ENCODE results near the gene NLRP5. TPM values are rescaled to one million over a fixed set of nuclear protein-coding genes. Genes with fewer than 3 reads are reported as not detected.
A peak's percentile ranks its signal among the peaks of the same experiment; 100 is the strongest.

The NLRP5 gene
- total and polyA plus RNA-seq, 7 experiments from 2014 or later = not detected

DNA sequence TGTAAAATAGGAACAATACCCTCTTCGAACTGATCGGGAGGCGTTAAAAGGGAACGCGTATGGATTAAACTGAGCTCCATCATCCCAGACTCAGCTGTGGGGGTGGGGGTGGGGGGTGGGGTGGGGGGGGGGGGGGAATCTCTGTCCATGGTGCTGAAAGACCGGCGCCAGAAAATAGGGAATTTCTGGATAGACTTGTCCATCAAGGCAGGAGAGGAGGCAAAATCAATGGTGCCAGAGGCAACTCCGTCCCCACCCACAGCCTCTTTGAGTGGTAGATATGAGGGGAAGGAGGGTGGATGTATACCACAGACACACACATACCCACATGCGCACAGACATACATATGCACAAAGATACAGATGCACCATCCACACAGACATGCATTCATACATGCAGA is 97.1 kb downstream of the NLRP5 start:
- CTCF ChIA-PET = no interaction called here

DNA sequence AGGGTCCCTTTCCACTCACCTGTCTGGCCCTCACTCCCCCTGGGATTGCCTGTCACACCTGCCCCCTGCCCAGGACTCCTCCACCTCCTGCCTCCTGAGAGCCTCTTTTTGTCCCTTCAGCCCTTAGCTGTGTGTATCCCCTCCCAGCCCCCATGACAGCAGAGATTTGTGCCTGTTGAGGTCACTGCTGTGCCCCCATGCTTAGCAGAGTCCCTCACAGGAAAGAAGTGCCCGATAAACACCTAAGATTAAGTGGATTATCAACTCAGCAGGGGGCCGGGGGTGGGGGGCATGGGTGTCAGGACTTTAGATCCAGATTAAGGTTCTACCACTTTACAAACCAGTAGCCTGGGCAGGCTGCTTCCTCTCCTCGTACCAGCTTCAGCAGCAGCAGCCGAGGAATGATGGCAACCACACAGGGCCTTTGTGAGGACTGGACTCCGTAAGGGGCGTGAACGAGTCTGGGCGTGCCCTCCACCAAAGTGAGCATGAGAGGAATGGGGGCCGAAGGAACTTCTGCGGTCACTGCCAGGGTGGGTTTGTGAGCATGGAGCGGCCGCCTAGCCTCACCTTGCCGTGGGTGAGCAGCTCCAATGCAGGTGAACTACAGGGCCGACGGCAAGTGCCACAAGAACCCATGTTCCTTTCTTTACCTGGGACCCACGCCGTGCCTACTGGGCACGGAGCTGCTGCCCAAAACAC is 98.4 kb downstream of the NLRP5 start:
- no peak for ATAC-seq
- H3K27me3 Mint-ChIP-seq = peaks cover 4 to 13% (median 10%) of the 10 kb centered on the region in 5 donors
- no peak overlapping the region for H3K27ac ChIP-seq (ENCODE audit: low read depth, low read length)
- peaks cover 0 to 12% (median under 1%) of the 10 kb centered on the region in 5 donors for H3K36me3 Mint-ChIP-seq
- peaks cover 9 to 13% (median 11%) of the 10 kb centered on the region in 7 donors for H3K4me1 Mint-ChIP-seq
- H3K9me3 ChIP-seq (ENCODE audit: control insufficient read depth in 2 of 3, low read length in 3 of 3) = no peaks in the 10 kb centered on the region
- no peak overlapping the region for H3K4me3 Mint-ChIP-seq
- intact Hi-C loops (cut with micrococcal nuclease) = loop anchor here in 1 of 2 donors (5.0 kb wide), 1 partner anchor 232 kb away; no protein-coding TSS in a partner anchor
- CTCF ChIA-PET = interaction anchor here (1.1 to 1.2 kb wide), 2 partner anchors 19 to 249 kb away, joined by 4 read pairs; no protein-coding TSS in a partner anchor
- peaks cover 7 to 8% of the 10 kb centered on the region in 2 donors for H3K4me1 ChIP-seq (ENCODE audit: control insufficient read depth in 2 of 2, insufficient read depth in 2 of 2, low read length in 2 of 2)
- POLR2A ChIA-PET = no interaction called here
- H3K4me3 ChIP-seq (ENCODE audit: low read length) = no peak overlapping the region
- H3K9me3 Mint-ChIP-seq = peaks cover 0 to 1% (median 0%) of the 10 kb centered on the region in 11 donors
- no peak for DNase-seq
- H3K36me3 ChIP-seq (ENCODE audit: control insufficient read depth in 2 of 3, insufficient read depth in 3 of 3, low read length in 3 of 3) = peaks cover 0 to 21% (median 0%) of the 10 kb centered on the region in 3 experiments
- H3K27ac Mint-ChIP-seq = peak overlapping the region in 2 of 9 donors; percentile 23 to 50
- H3K27me3 ChIP-seq (ENCODE audit: control insufficient read depth in 2 of 2, insufficient read depth in 2 of 2, low read length in 2 of 2) = no peaks in the 10 kb centered on the region

More for the DNA sequence above, 97.1 kb downstream of the NLRP5 start:
- Histone ChIP-seq H3K4me3 (ENCODE audit: low read length) (no peak overlapping the region), H3K36me3 (ENCODE audit: control insufficient read depth in 2 of 3, insufficient read depth in 3 of 3, low read length in 3 of 3) (peaks cover 0 to 9% (median 0%) of the 10 kb centered on the region in 3 experiments), H3K9me3 (ENCODE audit: control insufficient read depth in 2 of 3, low read length in 3 of 3) (no peaks in the 10 kb centered on the region), H3K27me3 (ENCODE audit: control insufficient read depth in 2 of 2, insufficient read depth in 2 of 2, low read length in 2 of 2) (no peaks in the 10 kb centered on the region), H3K4me1 (ENCODE audit: control insufficient read depth in 2 of 2, insufficient read depth in 2 of 2, low read length in 2 of 2) (peaks cover 7 to 8% of the 10 kb centered on the region in 2 donors), H3K27ac (ENCODE audit: low read depth, low read length) (no peak overlapping the region)
- Mint-ChIP-seq H3K27ac (no peak overlapping the region), H3K36me3 (peaks cover 0 to 4% (median 0%) of the 10 kb centered on the region in 5 donors), H3K4me1 (peaks cover 9 to 13% (median 11%) of the 10 kb centered on the region in 7 donors), H3K9me3 (peaks cover 0 to 1% (median 0%) of the 10 kb centered on the region in 11 donors), H3K27me3 (peaks cover 4 to 13% (median 10%) of the 10 kb centered on the region in 5 donors), H3K4me3 (no peak overlapping the region)
- ATAC-seq (no peak), DNase-seq (no peak)
- POLR2A ChIA-PET = no interaction called here
- intact Hi-C loops (cut with micrococcal nuclease) = loop anchor here in 1 of 2 donors (5.0 kb wide), 1 partner anchor 234 kb away; no protein-coding TSS in a partner anchor

DNA sequence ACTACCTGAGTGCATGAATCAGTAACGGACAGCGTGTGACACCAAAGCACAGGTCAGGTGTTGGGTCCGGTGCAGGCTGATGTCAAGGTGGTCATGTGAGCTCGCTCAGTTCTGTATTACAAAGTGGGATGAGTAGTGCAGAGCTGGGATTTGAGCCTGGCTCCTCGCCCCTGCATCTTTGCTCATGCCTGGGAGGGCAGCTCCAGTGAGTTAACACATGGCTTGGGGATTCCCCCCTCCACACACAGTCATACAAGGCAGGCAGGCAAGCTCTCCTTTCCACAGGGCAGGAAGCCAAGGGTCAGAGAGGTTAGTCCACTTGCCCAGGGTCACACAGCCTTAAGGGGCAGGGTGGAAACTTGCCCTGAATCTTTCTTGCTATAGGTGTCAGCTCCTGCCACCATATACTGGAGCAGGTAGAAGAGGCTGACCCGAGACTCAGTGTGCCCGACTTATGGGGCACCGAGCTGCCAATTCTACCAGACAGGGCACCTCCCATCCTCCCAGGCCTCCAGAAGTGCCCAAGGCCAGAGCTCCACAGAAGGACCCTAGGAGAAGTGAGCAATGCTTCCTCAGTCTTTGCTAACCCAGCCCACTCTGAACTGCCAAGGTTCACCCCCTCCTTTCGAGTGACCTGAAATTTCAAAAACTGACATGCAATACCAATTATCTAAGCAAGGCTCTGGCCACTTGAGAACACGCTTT is 99.1 kb downstream of the NLRP5 start:
- no peak overlapping the region for H3K4me3 Mint-ChIP-seq
- peaks cover 0 to 16% (median 2%) of the 10 kb centered on the region in 5 donors for H3K36me3 Mint-ChIP-seq
- DNase-seq (no peak), ATAC-seq (no peak)
- intact Hi-C loops (cut with micrococcal nuclease) = no loop called here
- no peaks in the 10 kb centered on the region for H3K27me3 ChIP-seq (ENCODE audit: control insufficient read depth in 2 of 2, insufficient read depth in 2 of 2, low read length in 2 of 2)
- H3K27ac ChIP-seq (ENCODE audit: low read depth, low read length) = no peak overlapping the region
- CTCF ChIA-PET = interaction anchor here (1.1 to 1.2 kb wide), 2 partner anchors 20 to 248 kb away, joined by 4 read pairs; no protein-coding TSS in a partner anchor
- peaks cover 8 to 13% (median 10%) of the 10 kb centered on the region in 7 donors for H3K4me1 Mint-ChIP-seq
- H3K4me3 ChIP-seq (ENCODE audit: low read length) = no peak overlapping the region
- peaks cover 0 to 24% (median 0%) of the 10 kb centered on the region in 3 experiments for H3K36me3 ChIP-seq (ENCODE audit: control insufficient read depth in 2 of 3, insufficient read depth in 3 of 3, low read length in 3 of 3)
- peaks cover 4 to 12% (median 10%) of the 10 kb centered on the region in 5 donors for H3K27me3 Mint-ChIP-seq
- no peak overlapping the region for H3K27ac Mint-ChIP-seq
- peaks cover 6% of the 10 kb centered on the region in 2 donors for H3K4me1 ChIP-seq (ENCODE audit: control insufficient read depth in 2 of 2, insufficient read depth in 2 of 2, low read length in 2 of 2)
- H3K9me3 ChIP-seq (ENCODE audit: control insufficient read depth in 2 of 3, low read length in 3 of 3) = no peaks in the 10 kb centered on the region
- H3K9me3 Mint-ChIP-seq = peaks cover 0 to 1% (median 0%) of the 10 kb centered on the region in 11 donors
- POLR2A ChIA-PET = no interaction called here

- ATAC-seq (no peak), DNase-seq (no peak)
- no peak overlapping the region for H3K27ac ChIP-seq (ENCODE audit: low read depth, low read length)
- no peak overlapping the region for H3K4me3 ChIP-seq (ENCODE audit: low read length)
- H3K27me3 Mint-ChIP-seq = peaks cover 0 to 3% (median 0%) of the 10 kb centered on the region in 5 donors
- H3K4me3 Mint-ChIP-seq = no peak overlapping the region
- H3K9me3 Mint-ChIP-seq = peaks cover 0 to 1% (median 0%) of the 10 kb centered on the region in 11 donors
- intact Hi-C loops (cut with micrococcal nuclease) = no loop called here
- ChIA-PET CTCF (no interaction called here), POLR2A (no interaction called here)
- peaks cover 0 to 6% (median 0%) of the 10 kb centered on the region in 7 donors for H3K4me1 Mint-ChIP-seq
- H3K27me3 ChIP-seq (ENCODE audit: control insufficient read depth in 2 of 2, insufficient read depth in 2 of 2, low read length in 2 of 2) = no peaks in the 10 kb centered on the region
- H3K36me3 Mint-ChIP-seq = peaks cover 0 to 23% (median 9%) of the 10 kb centered on the region in 5 donors
- no peaks in the 10 kb centered on the region for H3K4me1 ChIP-seq (ENCODE audit: control insufficient read depth in 2 of 2, insufficient read depth in 2 of 2, low read length in 2 of 2)
- H3K27ac Mint-ChIP-seq = peak overlapping the region in 1 of 9 donors; percentile 29
- H3K36me3 ChIP-seq (ENCODE audit: control insufficient read depth in 2 of 3, insufficient read depth in 3 of 3, low read length in 3 of 3) = peaks cover 0 to 24% (median 0%) of the 10 kb centered on the region in 3 experiments
- H3K9me3 ChIP-seq (ENCODE audit: control insufficient read depth in 2 of 3, low read length in 3 of 3) = no peaks in the 10 kb centered on the region
These were observed 100.3 kb downstream of the NLRP5 start for GRCh38 chr19:56086671-56087430.

- Mint-ChIP-seq H3K4me3 (no peak overlapping the region), H3K27me3 (no peaks in the 10 kb centered on the region), H3K4me1 (peaks cover 0 to 10% (median 5%) of the 10 kb centered on the region in 7 donors), H3K9me3 (peaks cover 0 to 4% (median 0%) of the 10 kb centered on the region in 11 donors), H3K36me3 (peaks cover 0 to 26% (median 13%) of the 10 kb centered on the region in 5 donors), H3K27ac (no peak overlapping the region)
- Histone ChIP-seq H3K36me3 (ENCODE audit: control insufficient read depth in 2 of 3, insufficient read depth in 3 of 3, low read length in 3 of 3) (peaks cover 0 to 24% (median 0%) of the 10 kb centered on the region in 3 experiments), H3K9me3 (ENCODE audit: control insufficient read depth in 2 of 3, low read length in 3 of 3) (no peaks in the 10 kb centered on the region), H3K4me1 (ENCODE audit: control insufficient read depth in 2 of 2, insufficient read depth in 2 of 2, low read length in 2 of 2) (no peaks in the 10 kb centered on the region), H3K27ac (ENCODE audit: low read depth, low read length) (no peak overlapping the region), H3K4me3 (ENCODE audit: low read length) (no peak overlapping the region), H3K27me3 (ENCODE audit: control insufficient read depth in 2 of 2, insufficient read depth in 2 of 2, low read length in 2 of 2) (no peaks in the 10 kb centered on the region)
- POLR2A ChIA-PET = no interaction called here
- ATAC-seq = no peak
- DNase-seq = no peak
- intact Hi-C loops (cut with micrococcal nuclease) = no loop called here
- CTCF ChIA-PET = no interaction called here
These were observed 101.3 kb downstream of the NLRP5 start for GRCh38 chr19:56087647-56088496.

Measured in naive thymus-derived CD4-positive, alpha-beta T cell (primary cell).